Measurements from ENCODE around the gene IL10RA.

IL10RA gene

GRCh38 chr11:118048472-118049370 is 62.5 kb downstream of the IL10RA start:
- DNase-seq: no peak

GRCh38 chr11:118049771-118050170 is 63.6 kb downstream of the IL10RA start:
- no peak for DNase-seq

GRCh38 chr11:118050208-118050891 is 64.2 kb downstream of the IL10RA start:
- no peak for DNase-seq
